Activated T-cell treated with anti-CD3 and anti-CD28 coated beads, Interleukin-2, amount 50 U/mL, for 24 hours (primary cell): ENCODE results near the gene PADI1.

ENCODE experiments used
- DNase-seq: peaks from one replicate; pipeline ENCODE4 v3.0.0-alpha.2; 2020
- H3K27ac Mint-ChIP-seq: 2 replicates; pipeline ENCODE4 v1.8.0; 2020; ENCODE audit warnings: mild to moderate bottlenecking, mixed read lengths
- H3K27me3 Mint-ChIP-seq: 2 replicates; pipeline ENCODE4 v1.8.0; 2020; ENCODE audit warnings: mixed read lengths
- H3K36me3 Mint-ChIP-seq: 2 replicates; pipeline ENCODE4 v1.8.0; 2020; ENCODE audit warnings: low read depth, mixed read lengths
- H3K4me1 Mint-ChIP-seq: 2 replicates; pipeline ENCODE4 v1.8.0; 2020; ENCODE audit warnings: low read depth, mixed read lengths
- H3K4me3 Mint-ChIP-seq: 2 replicates; pipeline ENCODE4 v1.8.0; 2020; ENCODE audit warnings: mild to moderate bottlenecking, moderate library complexity, mixed read lengths
- H3K9me3 Mint-ChIP-seq: 2 replicates; pipeline ENCODE4 v1.8.0; 2020; ENCODE audit warnings: mixed read lengths

Gene PADI1

DNA sequence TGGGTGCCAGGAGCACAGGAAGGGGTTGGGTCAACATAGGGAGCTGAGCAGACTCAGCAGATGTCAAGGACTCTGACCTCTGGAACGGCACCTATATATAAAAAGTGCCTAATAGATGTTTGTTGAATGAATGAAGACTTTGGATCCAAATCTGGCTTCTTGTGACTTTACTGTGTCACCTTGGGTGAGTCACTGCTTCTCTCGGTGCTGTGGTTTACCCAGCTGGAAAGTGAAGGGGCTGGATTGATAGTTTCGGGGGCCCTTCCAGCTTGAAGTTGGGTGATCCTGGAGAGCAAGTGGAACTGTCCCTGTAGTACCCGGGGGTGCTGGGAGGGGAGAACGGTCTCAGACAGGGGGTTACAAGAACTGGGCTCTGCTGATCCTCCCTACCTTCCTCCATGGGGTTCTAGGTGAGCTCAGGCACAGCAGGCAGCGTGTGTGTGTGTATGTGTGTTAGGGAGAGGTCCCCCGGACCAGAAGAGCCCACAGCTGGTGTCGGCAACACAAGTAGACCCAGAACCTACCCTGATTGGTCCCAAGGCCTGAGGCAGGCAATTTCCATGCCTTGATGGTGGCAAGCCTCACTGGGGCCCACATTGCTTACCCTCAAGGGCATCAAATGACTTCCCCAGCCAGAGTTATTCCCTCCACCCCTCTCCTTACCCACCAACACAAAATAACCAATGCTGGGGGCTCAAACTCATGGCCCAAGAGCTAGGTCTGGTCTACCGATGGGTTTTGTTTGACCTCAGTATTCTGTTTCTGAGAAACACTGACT is 5.5 kb upstream of the PADI1 start:
- no peaks in the 10 kb centered on the region for H3K9me3 Mint-ChIP-seq
- peak; percentile 23 for DNase-seq
- no peaks in the 10 kb centered on the region for H3K36me3 Mint-ChIP-seq
- no peak overlapping the region for H3K27ac Mint-ChIP-seq
- H3K4me1 Mint-ChIP-seq: peaks cover 38% of the 10 kb centered on the region
- H3K27me3 Mint-ChIP-seq: peaks cover 35% of the 10 kb centered on the region
- no peak overlapping the region for H3K4me3 Mint-ChIP-seq

DNA sequence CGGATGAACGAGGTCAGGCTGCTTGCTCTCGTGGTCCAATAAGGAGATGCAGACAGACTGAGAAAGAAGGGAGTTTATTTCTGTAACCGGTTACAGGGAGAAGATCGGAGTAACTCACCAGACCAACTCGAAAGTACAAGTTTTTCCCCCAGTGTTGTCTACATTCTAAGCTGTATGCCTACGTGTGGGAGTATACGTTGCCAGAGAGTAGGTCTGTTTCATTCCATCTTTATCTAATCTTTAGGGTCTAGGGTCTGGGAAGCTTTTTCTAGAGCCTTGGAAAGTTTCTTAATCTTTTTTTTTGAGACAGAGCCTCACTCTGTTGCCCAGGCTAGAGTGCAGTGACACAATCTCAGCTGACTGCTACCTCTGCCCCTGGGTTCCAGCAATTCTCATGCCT is 4.7 kb upstream of the PADI1 start:
- Mint-ChIP-seq H3K4me3 (no peak overlapping the region), H3K9me3 (no peaks in the 10 kb centered on the region), H3K36me3 (no peaks in the 10 kb centered on the region), H3K27me3 (peaks cover 42% of the 10 kb centered on the region), H3K27ac (no peak overlapping the region), H3K4me1 (peaks cover 40% of the 10 kb centered on the region)
- DNase-seq: no peak

DNA sequence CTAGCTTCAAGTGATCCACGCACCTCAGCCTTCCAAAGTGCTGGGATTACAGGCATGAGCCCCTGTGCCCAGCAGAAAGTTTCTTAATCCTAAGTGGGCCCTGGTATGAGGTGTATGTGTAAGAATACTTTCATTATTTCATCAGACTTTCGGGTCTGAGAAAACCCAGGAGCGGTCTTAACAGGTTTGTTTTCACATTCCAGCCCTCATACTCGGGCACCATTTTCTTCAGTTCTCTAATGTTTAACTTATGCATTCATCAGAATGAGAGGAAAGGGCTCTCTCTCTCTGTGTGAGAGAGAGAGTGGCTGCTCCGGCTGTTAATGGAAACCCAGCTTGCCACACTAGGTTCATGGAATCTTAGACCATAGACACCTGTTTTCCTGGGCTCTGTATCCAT is 4.2 kb upstream of the PADI1 start:
- no peak overlapping the region for H3K4me3 Mint-ChIP-seq

GRCh38 chr1:17201201-17202021 is 3.5 kb upstream of the PADI1 start:
- H3K4me3 Mint-ChIP-seq: peak overlapping the region; percentile 8
- H3K9me3 Mint-ChIP-seq: no peaks in the 10 kb centered on the region
- H3K4me1 Mint-ChIP-seq: peaks cover 40% of the 10 kb centered on the region
- DNase-seq: peak; percentile 31
- H3K27me3 Mint-ChIP-seq: peaks cover 53% of the 10 kb centered on the region
- no peak overlapping the region for H3K27ac Mint-ChIP-seq
- no peaks in the 10 kb centered on the region for H3K36me3 Mint-ChIP-seq

More for the DNA sequence above, 4.2 kb upstream of the PADI1 start:
- H3K4me1 Mint-ChIP-seq: peaks cover 40% of the 10 kb centered on the region
- no peaks in the 10 kb centered on the region for H3K36me3 Mint-ChIP-seq
- H3K9me3 Mint-ChIP-seq: no peaks in the 10 kb centered on the region
- H3K27ac Mint-ChIP-seq: no peak overlapping the region
- DNase-seq: peak; percentile 9
- peaks cover 47% of the 10 kb centered on the region for H3K27me3 Mint-ChIP-seq

DNA sequence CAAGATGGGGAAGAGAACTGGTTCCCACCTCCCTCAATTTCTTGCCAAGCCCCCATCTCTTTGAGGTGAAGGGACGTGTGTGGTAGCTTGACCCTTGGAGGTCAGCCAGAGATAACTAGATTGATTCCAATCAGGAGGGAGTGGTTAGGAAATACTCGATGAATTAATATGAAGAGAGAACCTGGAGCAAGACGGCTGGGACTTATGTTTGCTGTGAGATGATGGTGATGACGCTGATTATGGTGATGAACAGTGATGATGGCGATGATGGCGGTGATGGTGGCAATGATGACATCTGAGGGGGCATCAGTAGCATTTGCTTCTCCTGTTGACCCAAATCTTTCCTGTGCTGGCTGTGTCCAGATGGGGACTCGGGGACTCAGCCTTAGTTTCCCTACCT is 724 bp downstream of the PADI1 start:
- no peak for DNase-seq
- Mint-ChIP-seq H3K4me1 (peaks cover 43% of the 10 kb centered on the region), H3K27ac (no peak overlapping the region), H3K36me3 (no peaks in the 10 kb centered on the region), H3K4me3 (no peak overlapping the region), H3K9me3 (no peaks in the 10 kb centered on the region), H3K27me3 (peaks cover 57% of the 10 kb centered on the region)

DNA sequence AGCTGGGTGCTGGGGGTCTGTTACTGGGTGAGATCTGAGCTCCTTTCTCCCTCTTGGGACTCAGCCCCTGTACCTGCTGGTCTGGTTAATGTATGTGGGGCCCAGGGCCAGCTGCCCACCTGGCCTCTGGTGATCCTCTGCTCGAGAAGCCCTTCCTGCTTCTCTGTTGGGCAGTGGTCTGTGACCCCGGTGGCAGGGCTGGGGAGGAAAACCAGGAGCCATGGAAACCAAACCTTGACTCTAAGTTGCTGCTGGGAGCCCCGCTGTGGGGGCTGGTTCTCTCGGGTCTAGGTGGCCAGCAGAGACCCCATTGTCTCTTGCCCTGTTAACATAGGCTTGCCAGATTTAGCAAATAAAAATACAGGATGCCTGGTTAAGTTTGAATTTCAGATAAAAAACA is 1.3 kb downstream of the PADI1 start:
- no peak for DNase-seq
- H3K4me1 Mint-ChIP-seq: peaks cover 40% of the 10 kb centered on the region
- H3K4me3 Mint-ChIP-seq: no peak overlapping the region
- no peaks in the 10 kb centered on the region for H3K36me3 Mint-ChIP-seq
- H3K27ac Mint-ChIP-seq: no peak overlapping the region
- no peaks in the 10 kb centered on the region for H3K9me3 Mint-ChIP-seq
- peaks cover 62% of the 10 kb centered on the region for H3K27me3 Mint-ChIP-seq

DNA sequence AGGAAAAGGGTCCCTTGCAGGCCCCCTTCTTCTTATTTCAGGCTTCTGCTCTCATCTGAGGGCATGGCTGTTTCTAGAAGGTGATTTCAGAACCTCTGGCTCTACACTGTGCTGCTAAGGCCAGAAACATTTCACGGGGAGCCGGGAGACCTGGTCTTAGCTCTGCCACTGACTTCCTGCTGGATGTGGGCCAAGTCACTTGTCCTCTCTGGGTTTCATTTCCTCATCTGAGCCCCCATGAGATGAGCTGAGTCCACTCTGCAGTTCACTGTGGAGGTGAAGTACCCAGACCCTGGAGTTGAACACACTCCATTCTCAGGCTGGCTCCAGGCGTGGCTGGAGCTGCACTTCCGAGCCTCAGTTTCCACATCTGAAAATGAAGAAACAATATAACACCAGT is 2.1 kb downstream of the PADI1 start:
- H3K27ac Mint-ChIP-seq: no peak overlapping the region
- H3K36me3 Mint-ChIP-seq: no peaks in the 10 kb centered on the region
- peaks cover 35% of the 10 kb centered on the region for H3K4me1 Mint-ChIP-seq
- no peak overlapping the region for H3K4me3 Mint-ChIP-seq
- DNase-seq: no peak
- H3K9me3 Mint-ChIP-seq: no peaks in the 10 kb centered on the region
- peaks cover 67% of the 10 kb centered on the region for H3K27me3 Mint-ChIP-seq

GRCh38 chr1:17207540-17207939 is 2.6 kb downstream of the PADI1 start:
- Mint-ChIP-seq H3K27ac (no peak overlapping the region), H3K4me1 (peaks cover 36% of the 10 kb centered on the region), H3K4me3 (no peak overlapping the region), H3K36me3 (no peaks in the 10 kb centered on the region), H3K9me3 (no peaks in the 10 kb centered on the region), H3K27me3 (peaks cover 72% of the 10 kb centered on the region)
- DNase-seq: no peak

GRCh38 chr1:17207966-17208418 is 3.1 kb downstream of the PADI1 start:
- Mint-ChIP-seq H3K27me3 (peaks cover 73% of the 10 kb centered on the region), H3K4me3 (no peak overlapping the region), H3K27ac (no peak overlapping the region), H3K4me1 (peaks cover 36% of the 10 kb centered on the region), H3K9me3 (no peaks in the 10 kb centered on the region), H3K36me3 (no peaks in the 10 kb centered on the region)
- DNase-seq: peak; percentile 64

DNA sequence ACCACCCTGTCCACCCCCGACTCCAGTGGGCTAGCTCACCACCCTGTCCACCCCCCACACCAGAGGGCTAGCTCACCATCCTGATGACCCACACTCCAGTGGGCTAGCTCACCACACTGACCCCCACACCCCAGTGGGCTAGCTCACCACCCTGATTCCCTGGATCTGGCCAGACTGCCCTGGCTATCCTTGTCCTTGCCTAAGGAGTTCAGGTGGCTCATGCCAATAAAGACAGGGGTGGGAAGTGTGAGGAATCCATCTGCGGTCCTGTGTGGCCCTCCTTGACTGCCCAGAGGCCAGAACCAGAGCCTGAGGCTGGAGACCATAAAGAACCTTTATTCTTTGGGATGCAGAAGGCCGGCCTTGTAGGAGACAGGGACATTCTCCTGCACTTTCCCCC is 3.6 kb downstream of the PADI1 start:
- Mint-ChIP-seq H3K9me3 (no peaks in the 10 kb centered on the region), H3K4me3 (no peak overlapping the region), H3K27ac (no peak overlapping the region), H3K27me3 (peaks cover 75% of the 10 kb centered on the region), H3K4me1 (peaks cover 41% of the 10 kb centered on the region), H3K36me3 (no peaks in the 10 kb centered on the region)
- no peak for DNase-seq

- H3K27me3 Mint-ChIP-seq: peaks cover 75% of the 10 kb centered on the region
- no peak overlapping the region for H3K4me3 Mint-ChIP-seq
- no peak overlapping the region for H3K27ac Mint-ChIP-seq
- peaks cover 39% of the 10 kb centered on the region for H3K4me1 Mint-ChIP-seq
- no peaks in the 10 kb centered on the region for H3K36me3 Mint-ChIP-seq
- H3K9me3 Mint-ChIP-seq: no peaks in the 10 kb centered on the region
- no peak for DNase-seq
Measured at GRCh38 chr1:17209430-17209829, 4.5 kb downstream of the PADI1 start.

DNA sequence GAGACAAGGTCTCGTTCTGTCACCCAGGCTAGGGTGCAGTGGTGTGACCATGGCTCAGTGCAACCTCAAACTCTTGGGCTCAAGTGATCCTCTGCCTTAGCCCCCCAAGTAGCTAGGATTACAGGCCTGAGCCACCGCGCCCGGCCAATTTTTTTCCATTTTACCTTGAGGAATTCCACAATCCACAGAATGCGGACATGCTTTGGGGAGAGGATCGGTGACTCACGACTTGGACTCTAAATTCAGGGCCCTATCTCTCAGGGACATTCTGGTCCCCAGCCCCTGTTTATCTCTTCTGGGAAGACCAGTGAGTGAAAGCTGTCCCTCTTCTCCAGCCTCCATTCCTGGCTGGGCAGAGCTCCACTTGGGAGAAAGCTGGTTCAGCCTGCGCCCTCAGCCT is 5.2 kb downstream of the PADI1 start:
- Mint-ChIP-seq H3K4me3 (no peak overlapping the region), H3K27me3 (peaks cover 74% of the 10 kb centered on the region), H3K27ac (no peak overlapping the region), H3K4me1 (peaks cover 37% of the 10 kb centered on the region), H3K36me3 (no peaks in the 10 kb centered on the region), H3K9me3 (no peaks in the 10 kb centered on the region)
- DNase-seq: no peak

DNA sequence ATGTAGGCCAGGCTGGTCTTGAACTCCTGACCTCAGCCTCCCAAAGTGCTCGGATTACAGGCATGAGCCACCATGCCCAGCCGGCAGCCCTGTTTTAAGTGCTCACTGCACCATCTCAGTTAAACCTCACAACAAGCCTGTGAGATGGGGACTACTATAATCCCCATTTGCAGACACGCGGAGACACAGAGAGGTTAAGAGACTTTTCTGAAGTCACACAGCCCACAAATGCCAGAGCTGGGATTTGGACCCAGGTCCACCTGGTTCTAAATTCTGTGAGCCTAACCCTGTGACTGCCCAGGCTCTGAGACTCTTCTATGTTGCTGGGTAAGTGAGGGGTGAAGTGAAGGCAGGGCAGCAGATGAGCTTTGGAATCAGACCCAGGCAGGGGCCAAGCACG is 6.4 kb downstream of the PADI1 start:
- no peak overlapping the region for H3K27ac Mint-ChIP-seq
- DNase-seq: no peak
- H3K9me3 Mint-ChIP-seq: no peaks in the 10 kb centered on the region
- H3K36me3 Mint-ChIP-seq: no peaks in the 10 kb centered on the region
- peaks cover 37% of the 10 kb centered on the region for H3K4me1 Mint-ChIP-seq
- no peak overlapping the region for H3K4me3 Mint-ChIP-seq
- H3K27me3 Mint-ChIP-seq: peaks cover 74% of the 10 kb centered on the region

GRCh38 chr1:17212009-17212408 is 7.1 kb downstream of the PADI1 start:
- Mint-ChIP-seq H3K4me1 (peaks cover 36% of the 10 kb centered on the region), H3K4me3 (no peak overlapping the region), H3K36me3 (no peaks in the 10 kb centered on the region), H3K9me3 (no peaks in the 10 kb centered on the region), H3K27me3 (peaks cover 74% of the 10 kb centered on the region), H3K27ac (no peak overlapping the region)
- DNase-seq: no peak

GRCh38 chr1:17212487-17213121 is 7.7 kb downstream of the PADI1 start:
- peak overlapping the region; percentile 18 for H3K4me3 Mint-ChIP-seq
- H3K36me3 Mint-ChIP-seq: no peaks in the 10 kb centered on the region
- peaks cover 71% of the 10 kb centered on the region for H3K27me3 Mint-ChIP-seq
- no peak overlapping the region for H3K27ac Mint-ChIP-seq
- H3K9me3 Mint-ChIP-seq: no peaks in the 10 kb centered on the region
- H3K4me1 Mint-ChIP-seq: peaks cover 30% of the 10 kb centered on the region
- peak; percentile 72 for DNase-seq
